HG03066 (cell line): ENCODE measurements around the gene BMERB1.
"Not testable (repeated sequence)": the region's sequence is repeated elsewhere in the genome, so short reads cannot be mapped to it uniquely, and the experiment has no call there.

Experiments
- ATAC-seq: cut with Tn5 transposase; IDR thresholded peaks from one replicate; pipeline ENCODE4 v1.9.1; 2021; ENCODE audit warnings: low read depth; ENCODE audit not compliant: unreplicated experiment

Gene BMERB1

DNA sequence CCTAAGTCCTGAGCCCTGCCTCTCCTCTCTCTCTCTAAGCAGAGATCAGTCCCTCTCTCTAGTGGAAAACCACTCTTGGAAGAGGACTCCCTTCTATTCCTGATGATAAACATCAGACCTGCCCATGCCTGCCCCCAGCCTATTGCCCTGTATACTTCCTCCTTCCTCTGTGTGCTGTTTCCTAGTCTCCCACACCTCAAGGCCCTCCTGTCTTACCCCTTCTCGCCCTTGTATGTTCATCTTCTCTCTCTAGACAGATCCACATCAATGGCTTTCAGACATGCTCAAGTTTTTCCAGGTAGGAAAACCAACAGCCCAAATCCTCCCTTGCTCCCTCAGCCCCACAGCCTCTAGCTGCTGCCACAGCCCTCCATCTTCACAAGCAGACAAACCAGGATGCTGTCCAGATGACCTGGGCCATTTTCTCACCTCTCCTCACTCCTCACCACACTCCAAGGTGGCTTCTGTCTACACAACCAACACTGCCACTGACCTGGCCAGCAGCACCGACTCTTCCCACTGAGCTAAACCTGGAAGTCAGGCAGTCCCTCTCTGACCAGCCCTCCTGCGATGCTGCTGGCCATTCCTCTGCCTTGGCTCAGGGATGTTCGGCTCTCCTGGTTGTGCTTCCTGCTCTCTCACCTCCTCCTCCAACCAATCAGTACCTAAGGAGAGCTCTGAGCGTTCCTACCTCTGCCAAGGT, 172.3 kb downstream of the BMERB1 start:
- no peak for ATAC-seq

DNA sequence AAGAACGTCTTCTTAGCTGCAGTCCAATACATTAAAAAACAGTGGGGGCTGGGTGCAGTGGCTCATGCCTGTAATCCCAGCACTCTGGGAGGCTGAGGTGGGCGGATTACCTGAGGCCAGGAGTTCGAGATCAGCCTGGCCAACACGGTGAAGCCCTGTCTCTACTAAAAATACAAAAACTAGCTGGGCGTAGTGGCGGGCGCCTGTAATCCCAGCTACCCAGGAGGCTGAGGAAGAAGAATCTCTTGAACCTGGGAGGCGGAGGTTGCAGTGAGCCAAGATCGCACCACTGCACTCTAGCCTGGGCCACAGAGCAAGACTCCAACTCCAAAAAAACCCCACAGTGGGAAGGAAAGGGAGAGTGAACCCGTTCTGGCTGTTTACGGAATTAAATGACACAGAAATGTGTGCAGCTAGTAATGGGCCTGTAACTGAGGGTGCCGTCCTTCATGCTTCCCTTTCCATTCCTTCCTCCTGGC, 172.9 kb downstream of the BMERB1 start:
- ATAC-seq: not testable (repeated sequence)

DNA sequence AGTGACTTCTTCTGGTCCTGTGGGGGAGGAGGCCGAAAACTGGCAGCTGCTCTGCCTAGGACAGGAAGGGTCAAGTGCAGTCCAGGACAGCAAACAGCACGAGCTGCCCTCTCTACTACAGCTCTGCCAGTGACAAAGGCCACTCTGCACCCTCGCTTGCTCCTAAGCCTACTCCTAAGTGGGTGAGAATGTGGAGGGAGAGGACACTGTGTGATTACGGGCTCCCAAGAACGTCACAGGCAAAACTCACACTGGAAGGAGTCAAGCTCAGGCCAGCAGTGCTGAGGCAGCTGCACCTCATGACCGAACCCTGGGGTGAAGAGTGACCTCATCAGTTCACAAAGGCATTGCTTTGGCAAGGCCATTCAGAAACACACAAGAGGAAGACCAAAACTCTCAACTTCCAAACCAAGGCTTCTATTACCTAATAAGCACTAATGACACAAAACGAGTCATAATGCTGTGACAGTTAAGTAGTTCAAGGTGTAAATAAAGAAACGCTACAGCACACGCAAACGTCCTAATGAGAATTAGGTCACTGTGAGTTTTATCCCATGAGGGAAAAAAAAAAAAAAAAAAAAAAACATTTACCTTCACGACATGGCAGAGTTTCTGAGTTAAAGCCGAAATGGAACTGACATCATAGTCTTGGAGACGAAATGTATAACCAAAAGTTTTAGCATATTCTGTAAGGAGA, 173.5 kb downstream of the BMERB1 start:
- no peak for ATAC-seq

DNA sequence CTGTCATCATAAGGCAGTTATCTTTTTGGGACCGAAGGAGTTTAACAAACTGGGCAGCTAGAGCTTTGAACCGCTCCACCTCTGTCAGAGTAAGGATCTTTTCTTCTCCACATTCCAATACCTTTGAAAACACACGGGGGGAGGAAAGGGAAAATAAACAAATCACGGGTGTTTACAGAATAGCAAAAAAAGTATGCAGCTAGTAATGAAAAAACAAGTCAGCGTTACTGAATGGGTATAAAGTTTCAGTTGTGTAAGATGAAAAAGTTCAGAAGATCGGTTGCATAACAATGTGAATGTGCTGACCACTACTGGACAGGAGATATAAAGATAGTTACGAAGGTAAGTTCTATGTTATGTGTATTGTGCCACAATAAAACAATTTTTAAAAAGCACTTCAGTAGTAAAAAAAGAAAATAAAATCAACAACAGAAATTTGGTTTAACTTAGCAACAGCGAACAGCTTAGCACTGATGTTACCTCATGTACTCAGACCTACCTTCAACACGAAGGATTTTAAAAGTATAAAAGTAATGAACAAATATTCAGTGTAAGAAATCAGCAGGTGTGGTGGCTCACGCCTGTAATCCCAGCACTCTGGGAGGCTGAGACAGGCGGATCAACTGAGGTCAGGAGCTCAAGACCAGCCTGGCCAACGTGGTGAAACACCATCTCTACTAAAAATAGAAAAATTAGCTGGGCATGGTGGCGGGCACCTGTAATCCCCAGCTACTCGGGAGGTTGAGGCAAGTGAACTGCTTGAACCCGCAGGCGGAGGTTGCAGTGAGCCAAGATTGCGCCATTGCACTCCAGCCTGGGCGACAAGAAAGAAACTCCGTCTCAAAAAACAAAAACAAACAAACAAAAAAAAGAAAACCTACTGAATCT, 174.3 kb downstream of the BMERB1 start:
- no peak for ATAC-seq

DNA sequence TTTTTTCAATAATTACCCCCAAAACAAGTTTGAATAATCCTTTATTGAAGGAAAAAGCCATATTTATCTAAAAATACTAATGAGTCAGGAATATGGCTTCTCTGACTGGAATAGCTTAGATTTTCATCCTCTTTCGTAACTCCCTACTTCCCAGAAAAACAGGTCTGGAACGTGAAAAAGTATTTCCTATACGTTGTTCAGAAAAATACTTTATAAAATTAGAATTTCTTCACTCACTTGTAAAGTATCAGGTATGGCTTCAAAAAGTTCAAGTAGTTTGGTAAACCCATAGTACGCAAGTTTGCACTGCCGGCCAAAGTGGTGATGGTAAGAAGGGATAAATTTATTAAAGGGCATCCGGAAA, 174.9 kb downstream of the BMERB1 start:
- ATAC-seq: no peak

DNA sequence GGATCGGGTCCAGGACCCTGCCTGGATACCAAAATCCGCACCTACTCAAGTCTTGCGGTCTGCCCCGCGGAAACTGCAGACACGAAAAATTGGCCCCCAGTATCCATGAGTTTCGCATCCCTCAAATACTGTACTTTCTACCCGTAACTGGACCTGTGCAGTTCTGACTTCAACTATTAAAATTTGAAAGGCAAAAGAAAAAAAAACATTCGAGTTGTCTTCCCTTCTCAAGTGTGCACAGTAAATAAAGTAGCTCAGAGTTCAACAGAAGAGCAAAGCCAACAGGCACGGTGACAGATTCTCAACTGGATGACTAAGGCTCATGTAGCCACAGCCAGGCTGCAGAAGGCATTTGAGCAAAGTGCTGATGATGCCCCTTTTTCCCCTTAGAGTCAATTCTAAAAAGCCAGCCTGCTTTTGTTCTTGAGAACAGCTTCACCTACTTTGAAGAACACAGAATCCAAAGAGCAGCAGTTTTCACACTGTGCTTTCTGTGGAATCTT, 176.0 kb downstream of the BMERB1 start:
- no peak for ATAC-seq

DNA sequence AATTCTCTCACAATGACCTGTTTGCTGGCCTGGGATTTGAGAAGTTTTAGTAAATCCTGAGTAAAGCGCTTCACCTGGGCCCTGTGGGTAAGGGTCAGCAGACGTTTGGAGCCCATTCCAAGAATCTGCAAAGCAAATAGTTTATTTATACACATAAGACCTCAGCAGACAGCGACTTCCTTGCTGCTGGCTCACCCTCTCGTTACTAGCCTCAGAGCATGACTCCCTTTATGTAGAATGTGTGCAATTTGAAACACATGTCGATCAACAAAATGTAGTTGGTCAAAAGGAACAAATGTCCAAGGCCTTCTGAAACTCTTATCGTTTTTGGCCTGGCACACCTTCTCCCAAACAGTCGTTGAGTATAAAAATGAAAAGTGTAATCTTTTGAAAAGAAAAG, 177.2 kb downstream of the BMERB1 start:
- ATAC-seq: no peak

DNA sequence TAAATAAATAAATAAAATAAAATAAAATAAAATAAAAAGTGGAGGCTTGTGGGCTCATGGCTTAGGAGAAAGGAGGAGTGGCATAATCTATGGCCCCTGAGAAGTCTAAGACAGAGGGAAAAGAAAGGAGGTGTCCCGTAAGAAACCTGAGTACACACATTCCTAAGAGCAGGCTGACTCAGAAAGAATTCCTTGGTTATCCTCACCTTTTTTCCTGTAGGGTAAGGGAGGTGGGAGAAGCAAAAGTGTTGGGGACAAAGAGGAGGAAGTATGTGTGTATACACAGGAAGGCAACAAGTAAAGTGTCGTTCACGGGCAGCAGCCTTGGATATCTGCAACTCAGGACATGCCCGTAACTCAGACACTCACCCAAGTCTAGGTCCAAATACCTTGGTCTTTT, 179.3 kb downstream of the BMERB1 start:
- no peak for ATAC-seq

DNA sequence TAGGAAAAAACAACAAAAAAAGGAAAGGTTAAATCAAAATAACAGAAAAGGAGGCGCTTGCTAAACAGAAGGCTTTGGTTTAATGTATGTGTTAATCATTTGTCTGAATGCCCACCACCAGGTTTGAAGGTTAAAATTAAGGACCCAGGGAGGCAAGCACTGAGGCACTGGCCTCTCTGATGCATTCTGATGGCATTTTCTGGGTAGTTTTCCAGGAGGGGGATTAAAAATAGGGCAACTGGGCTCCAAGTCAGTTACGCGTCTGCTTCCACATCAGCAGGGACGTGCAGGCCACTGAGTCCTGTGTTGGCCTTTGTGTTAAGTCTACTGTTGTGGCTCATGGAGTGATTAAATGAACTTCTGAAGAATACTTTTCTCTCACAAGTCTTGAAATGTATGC, 181.6 kb downstream of the BMERB1 start:
- no peak for ATAC-seq

DNA sequence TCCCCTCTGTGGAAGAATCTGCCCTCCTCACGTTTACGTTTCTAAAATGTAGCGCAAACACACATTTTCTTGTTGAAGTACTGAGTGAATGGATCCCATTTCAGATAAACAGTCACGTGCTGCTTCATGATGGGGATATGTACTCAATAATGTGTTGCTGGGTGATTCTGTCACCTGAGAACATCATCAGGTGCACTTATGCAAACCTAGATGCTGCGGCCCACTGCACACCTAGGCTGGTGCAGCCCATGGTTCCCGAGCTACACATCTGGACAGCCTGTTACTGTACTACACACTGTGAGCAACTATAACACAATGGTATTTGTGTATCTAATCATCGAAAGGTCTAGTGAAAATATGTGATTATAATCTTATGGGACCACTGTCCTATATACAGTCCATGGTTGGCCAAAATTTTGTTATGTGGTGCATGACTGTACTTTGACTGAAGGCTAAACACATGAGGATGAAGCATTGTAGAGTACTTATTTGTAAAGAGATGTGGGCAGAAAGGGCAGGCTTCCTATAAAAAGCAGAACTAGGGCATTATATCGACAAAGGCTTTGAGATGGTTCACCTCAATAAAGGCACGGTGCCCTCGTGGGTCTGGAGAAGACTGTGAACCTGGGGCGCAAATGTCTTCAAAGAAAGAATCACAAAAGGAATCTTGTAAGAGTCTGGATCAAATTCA, 182.2 kb downstream of the BMERB1 start:
- no peak for ATAC-seq

DNA sequence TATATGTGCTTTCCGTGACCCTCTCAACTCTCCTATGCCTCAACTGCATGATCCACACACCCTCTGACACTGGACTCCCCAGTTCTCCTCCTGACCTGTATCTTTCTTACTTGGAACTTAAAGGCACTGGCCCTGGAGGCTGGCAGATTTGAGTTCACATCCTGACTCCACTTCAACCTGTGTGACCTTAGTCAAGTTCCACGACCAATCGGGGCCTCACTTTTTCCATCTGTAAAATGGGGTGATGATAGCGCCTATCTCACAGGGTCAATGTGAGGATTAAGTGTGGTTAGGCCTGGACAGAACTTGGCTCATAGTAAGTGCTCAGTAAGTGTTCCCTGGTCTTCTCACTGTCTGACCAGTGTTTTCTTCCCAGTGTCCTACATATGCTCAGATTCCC, 183.5 kb downstream of the BMERB1 start:
- ATAC-seq: no peak

DNA sequence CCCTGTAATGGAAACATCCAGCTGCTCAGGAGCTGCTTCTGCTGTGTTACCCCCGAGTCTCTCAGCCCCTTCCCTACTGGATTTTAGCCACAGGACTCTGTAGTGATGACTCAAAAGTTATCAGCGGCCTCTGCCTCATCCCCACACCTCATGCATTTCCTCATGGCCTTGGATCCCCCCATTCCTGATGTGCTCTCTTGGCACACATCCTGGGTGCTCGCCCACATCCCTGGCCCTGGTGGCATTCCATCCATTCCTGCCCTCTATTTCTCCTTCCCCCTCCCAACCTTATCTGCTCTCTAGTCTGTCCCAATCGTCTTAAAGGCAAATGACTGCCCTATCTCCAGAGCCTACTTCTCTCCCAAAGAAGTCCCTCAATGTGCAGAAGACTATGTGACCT, 184.0 kb downstream of the BMERB1 start:
- no peak for ATAC-seq

DNA sequence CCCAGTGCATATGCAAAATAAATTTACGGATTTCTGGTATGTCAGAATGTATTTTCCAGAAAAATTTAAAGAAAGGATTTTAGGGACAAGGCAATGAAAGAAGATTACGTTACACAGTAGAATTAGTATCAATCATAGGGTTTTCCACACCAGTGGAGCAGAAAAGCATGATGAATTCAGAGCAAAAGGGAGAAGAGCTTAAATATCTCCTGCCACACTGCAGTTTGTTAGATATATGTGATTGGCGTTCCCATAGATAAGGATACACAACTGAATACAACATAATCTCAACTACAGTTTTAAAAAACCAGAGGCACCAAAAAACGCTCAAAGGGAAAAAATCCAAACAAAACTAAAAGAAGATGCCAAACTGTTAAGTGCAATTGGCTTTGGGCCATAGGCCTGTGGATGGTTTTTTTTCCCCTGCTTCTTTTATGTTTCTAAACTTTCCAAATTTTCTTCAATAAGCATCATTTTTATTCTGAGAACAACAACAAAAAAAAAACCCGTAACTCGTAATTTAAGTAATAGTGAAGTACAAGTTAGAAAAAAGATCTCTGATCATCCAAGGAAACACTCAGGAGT, 186.3 kb downstream of the BMERB1 start:
- ATAC-seq: no peak

DNA sequence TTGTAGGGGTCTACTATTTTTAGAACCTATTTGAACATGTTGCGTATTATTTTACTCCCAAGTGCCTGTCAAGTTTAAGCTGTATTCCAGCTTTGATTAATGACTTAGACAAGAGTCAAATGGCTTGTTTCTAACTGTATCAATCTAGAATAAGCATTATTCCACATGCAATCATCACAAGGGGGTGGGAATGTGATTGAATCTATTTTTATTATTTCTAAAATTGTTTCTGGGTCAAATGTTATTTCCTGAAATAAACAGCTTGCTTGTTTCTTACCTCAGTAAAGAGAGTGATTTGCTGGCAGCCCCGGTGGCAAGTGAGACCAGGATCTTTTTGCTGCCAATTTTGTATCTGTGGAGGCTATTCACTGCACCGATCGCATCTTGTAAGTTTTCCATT, 187.1 kb downstream of the BMERB1 start:
- ATAC-seq: no peak

DNA sequence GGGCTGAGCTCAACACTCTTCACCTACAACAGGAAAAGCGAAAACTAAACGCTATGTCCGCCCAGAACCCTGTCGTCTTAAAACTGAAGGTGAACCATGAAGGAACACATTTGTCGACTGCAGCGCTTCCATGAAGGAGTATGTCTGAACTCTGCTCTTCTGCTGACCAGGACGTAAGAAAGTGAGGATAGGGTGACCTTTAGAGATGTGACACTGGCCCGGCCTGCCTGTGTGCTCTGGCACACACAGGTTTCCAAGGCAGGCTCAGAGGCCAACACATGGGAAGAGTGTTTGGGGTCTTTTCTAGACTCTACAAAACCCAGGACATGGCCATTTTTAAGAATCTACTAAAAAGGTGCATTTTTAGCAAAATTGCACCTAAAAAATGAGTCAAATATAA, 187.5 kb downstream of the BMERB1 start:
- ATAC-seq: no peak

DNA sequence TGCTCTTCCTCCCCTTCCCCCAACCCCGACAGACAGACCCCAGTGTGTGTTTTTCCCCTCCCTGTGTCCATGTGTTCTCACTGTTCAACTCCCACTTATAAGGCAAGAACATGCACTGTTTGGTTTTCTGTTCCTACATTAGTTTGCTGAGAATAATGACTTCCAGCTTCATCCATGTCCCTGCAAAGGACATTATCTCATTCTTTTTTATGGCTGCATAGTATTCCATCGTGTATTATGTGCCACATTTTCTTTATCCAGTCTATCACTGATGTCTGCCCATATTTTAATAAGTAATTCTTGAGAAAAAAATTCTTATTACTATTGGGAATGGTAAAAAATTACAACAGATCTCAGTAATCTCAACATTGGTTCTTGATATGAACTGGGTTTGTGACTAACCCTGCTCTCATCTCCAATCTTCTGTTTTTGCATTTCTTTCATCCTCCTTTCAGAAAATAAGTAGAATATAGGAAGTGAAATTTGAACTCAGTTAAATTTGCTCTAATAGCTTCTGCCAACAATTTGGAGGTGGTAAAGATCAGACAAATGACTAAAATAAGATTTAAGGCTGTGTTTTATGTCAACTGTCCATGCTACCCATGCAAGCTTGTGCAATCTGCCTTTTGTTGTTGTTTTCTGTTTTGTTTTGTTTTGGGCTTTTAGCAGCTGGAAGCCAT, 197.5 kb downstream of the BMERB1 start:
- no peak for ATAC-seq

DNA sequence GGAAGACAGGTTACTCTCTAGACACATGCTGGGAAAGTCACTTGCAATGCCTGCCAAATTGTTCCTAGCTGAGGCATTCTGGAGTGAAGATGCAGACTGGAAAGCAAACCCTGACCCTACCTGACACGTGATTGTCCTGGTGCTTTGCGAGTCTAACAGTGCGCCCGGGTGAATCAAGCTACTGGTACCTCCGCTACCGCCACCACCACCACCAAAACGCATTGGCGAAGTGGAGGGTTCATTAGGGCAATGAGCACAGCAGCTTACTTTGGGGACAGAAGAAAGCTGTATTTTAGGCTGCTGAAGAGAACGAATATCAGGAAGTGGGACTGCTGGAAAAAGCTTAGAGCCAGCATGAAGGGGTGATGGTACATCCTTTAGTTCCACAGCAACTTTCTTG, 201.5 kb downstream of the BMERB1 start:
- ATAC-seq: no peak

DNA sequence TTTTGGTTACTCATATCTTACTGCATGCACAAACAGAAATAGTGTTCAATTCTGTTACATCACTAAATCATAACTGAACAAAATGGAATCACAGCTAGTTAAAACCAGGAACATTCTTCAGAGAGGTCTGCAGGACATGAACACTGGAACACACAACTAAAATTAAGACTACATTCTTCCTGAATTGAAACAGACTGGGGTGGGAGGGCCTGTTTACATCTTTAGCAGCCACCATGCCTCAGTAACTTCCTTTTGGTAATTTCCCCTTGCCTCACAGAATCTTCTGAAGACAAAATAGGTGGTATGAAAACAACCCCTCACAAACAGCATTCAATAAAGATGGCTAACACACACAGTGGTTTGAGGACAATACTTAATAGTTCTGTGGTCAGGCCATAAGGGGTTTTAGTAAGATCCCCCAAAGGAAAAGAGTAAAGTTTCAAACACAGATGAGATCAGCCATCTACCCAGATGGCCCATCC, 202.0 kb downstream of the BMERB1 start:
- ATAC-seq: no peak
